Measurements from ENCODE around the gene PHGDH.

The PHGDH gene

GRCh38 chr1:119744598-119744942, 32.8 kb downstream of the PHGDH start:
- no peaks in the 10 kb centered on the region for H3K9me3 ChIP-seq (ENCODE audit: low read length)
- no peaks in the 10 kb centered on the region for H3K27me3 ChIP-seq (ENCODE audit: control insufficient read depth in 1 of 2, insufficient read depth in 2 of 2, low read length in 2 of 2)
- no peak overlapping the region for H3K4me3 ChIP-seq (ENCODE audit: low read depth in 1 of 2, low read length in 2 of 2)
- no peak overlapping the region for H3K27ac ChIP-seq (ENCODE audit: low read depth, low read length)
- no peak overlapping the region for H3K9ac ChIP-seq (ENCODE audit: low read length)
- no peaks in the 10 kb centered on the region for H3K36me3 ChIP-seq (ENCODE audit: insufficient read depth, low read length)
- peaks cover 30% of the 10 kb centered on the region for H3K4me1 ChIP-seq (ENCODE audit: insufficient read depth, low read length)

- no peaks in the 10 kb centered on the region for H3K36me3 ChIP-seq (ENCODE audit: insufficient read depth, low read length)
- H3K4me1 ChIP-seq (ENCODE audit: insufficient read depth, low read length): peaks cover 30% of the 10 kb centered on the region
- no peak overlapping the region for H3K9ac ChIP-seq (ENCODE audit: low read length)
- H3K27me3 ChIP-seq (ENCODE audit: control insufficient read depth in 1 of 2, insufficient read depth in 2 of 2, low read length in 2 of 2): no peaks in the 10 kb centered on the region
- no peaks in the 10 kb centered on the region for H3K9me3 ChIP-seq (ENCODE audit: low read length)
- no peak overlapping the region for H3K27ac ChIP-seq (ENCODE audit: low read depth, low read length)
- H3K4me3 ChIP-seq (ENCODE audit: low read depth in 1 of 2, low read length in 2 of 2): no peak overlapping the region
These were observed 33.3 kb downstream of the PHGDH start for GRCh38 chr1:119745034-119745433.

DNA sequence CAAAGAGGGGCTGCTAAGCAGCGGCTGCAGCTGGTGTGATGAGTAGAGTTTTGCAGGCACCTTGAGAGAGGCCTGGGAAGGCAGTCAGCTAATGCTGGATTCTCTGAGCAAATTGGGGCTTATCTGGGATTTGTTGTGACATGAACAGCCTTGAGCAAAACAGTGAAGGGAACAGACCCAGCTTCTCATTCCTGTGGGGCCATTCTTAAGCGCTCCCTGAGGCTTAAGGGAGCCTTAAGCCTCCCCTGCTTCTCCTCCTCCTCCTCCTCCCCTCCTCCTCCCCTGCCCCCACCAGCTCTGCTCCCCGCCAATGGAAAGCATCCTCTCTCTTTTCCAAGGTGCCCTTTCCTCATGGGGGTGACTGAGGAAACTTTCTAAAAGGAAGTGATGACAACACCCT, 35.7 kb downstream of the PHGDH start:
- no peaks in the 10 kb centered on the region for H3K9me3 ChIP-seq (ENCODE audit: low read length)
- no peak overlapping the region for H3K9ac ChIP-seq (ENCODE audit: low read length)
- no peaks in the 10 kb centered on the region for H3K27me3 ChIP-seq (ENCODE audit: control insufficient read depth in 1 of 2, insufficient read depth in 2 of 2, low read length in 2 of 2)
- H3K36me3 ChIP-seq (ENCODE audit: insufficient read depth, low read length): no peaks in the 10 kb centered on the region
- no peak overlapping the region for H3K27ac ChIP-seq (ENCODE audit: low read depth, low read length)
- H3K4me3 ChIP-seq (ENCODE audit: low read depth in 1 of 2, low read length in 2 of 2): no peak overlapping the region
- peaks cover 20% of the 10 kb centered on the region for H3K4me1 ChIP-seq (ENCODE audit: insufficient read depth, low read length)

DNA sequence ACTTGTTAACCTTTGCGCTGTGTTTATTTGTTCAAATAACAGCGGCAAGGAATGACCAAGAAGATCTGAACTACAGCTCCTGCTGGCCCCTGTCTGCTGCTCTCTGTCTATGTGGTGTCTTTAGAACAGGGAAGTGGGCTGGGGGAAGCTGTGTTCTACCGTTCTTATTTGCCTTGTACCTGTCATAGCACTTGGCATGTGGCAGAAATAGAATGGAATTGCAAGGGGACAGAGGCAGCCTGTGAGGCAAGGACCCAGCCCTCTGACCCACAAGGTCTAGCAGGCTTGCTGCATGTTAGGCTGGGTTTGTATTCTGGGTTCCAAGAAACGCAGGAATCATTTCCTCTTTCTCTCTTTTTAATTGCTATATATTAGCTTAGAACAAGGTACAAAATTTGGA, 36.3 kb downstream of the PHGDH start:
- H3K9ac ChIP-seq (ENCODE audit: low read length): no peak overlapping the region
- H3K36me3 ChIP-seq (ENCODE audit: insufficient read depth, low read length): no peaks in the 10 kb centered on the region
- H3K4me1 ChIP-seq (ENCODE audit: insufficient read depth, low read length): peaks cover 15% of the 10 kb centered on the region
- no peak overlapping the region for H3K27ac ChIP-seq (ENCODE audit: low read depth, low read length)
- no peaks in the 10 kb centered on the region for H3K9me3 ChIP-seq (ENCODE audit: low read length)
- H3K4me3 ChIP-seq (ENCODE audit: low read depth in 1 of 2, low read length in 2 of 2): no peak overlapping the region
- H3K27me3 ChIP-seq (ENCODE audit: control insufficient read depth in 1 of 2, insufficient read depth in 2 of 2, low read length in 2 of 2): no peaks in the 10 kb centered on the region

DNA sequence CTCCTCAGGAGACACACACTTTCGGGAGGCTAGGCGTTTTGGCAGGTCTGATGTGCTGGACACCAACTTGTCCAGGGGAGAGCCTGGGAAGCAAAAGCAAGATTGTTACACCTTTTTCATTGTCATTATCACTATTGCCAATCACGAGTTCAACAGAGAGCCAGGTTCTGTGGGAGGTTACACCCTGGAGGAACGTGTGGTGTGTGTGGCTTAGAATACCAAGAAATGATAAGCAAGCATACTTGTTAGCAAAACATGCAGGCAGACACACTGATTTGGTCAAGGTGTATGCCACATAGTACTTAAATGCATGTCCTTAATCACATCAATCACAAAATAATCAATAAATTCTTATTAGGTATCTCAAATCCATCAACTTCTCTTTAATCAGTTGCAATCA, 40.9 kb downstream of the PHGDH start:
- H3K27ac ChIP-seq (ENCODE audit: low read depth, low read length): no peak overlapping the region
- H3K9ac ChIP-seq (ENCODE audit: low read length): no peak overlapping the region
- H3K36me3 ChIP-seq (ENCODE audit: insufficient read depth, low read length): no peaks in the 10 kb centered on the region
- H3K9me3 ChIP-seq (ENCODE audit: low read length): no peaks in the 10 kb centered on the region
- H3K4me3 ChIP-seq (ENCODE audit: low read depth in 1 of 2, low read length in 2 of 2): no peak overlapping the region
- H3K4me1 ChIP-seq (ENCODE audit: insufficient read depth, low read length): peaks cover 7% of the 10 kb centered on the region
- H3K27me3 ChIP-seq (ENCODE audit: control insufficient read depth in 1 of 2, insufficient read depth in 2 of 2, low read length in 2 of 2): no peaks in the 10 kb centered on the region

- no peak overlapping the region for H3K9ac ChIP-seq (ENCODE audit: low read length)
- no peaks in the 10 kb centered on the region for H3K36me3 ChIP-seq (ENCODE audit: insufficient read depth, low read length)
- H3K4me3 ChIP-seq (ENCODE audit: low read depth in 1 of 2, low read length in 2 of 2): no peak overlapping the region
- H3K9me3 ChIP-seq (ENCODE audit: low read length): no peaks in the 10 kb centered on the region
- peaks cover 10% of the 10 kb centered on the region for H3K4me1 ChIP-seq (ENCODE audit: insufficient read depth, low read length)
- H3K27me3 ChIP-seq (ENCODE audit: control insufficient read depth in 1 of 2, insufficient read depth in 2 of 2, low read length in 2 of 2): no peaks in the 10 kb centered on the region
- no peak overlapping the region for H3K27ac ChIP-seq (ENCODE audit: low read depth, low read length)
These were observed 46.9 kb downstream of the PHGDH start for GRCh38 chr1:119758584-119758983.

DNA sequence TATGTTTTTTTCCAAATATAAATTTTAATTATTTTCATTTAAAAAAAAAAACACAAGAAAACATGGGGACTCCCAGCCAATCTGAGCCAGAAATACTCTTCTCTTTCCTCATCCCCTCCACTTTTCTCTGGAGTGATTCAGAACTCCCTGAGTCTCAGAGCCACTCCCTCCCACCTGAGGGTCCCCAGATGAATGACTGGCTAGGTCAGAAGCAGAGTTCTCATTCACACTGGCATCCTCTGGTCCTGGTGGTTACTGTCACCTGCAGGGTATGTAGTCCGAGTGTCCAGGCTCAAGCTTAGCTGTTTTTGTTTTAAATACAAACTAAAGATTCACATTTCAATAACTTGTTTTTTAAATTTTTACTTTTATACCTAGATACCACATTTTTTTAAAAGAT, 50.7 kb downstream of the PHGDH start:
- H3K9me3 ChIP-seq (ENCODE audit: low read length): no peaks in the 10 kb centered on the region
- H3K27me3 ChIP-seq (ENCODE audit: control insufficient read depth in 1 of 2, insufficient read depth in 2 of 2, low read length in 2 of 2): no peaks in the 10 kb centered on the region
- no peak overlapping the region for H3K27ac ChIP-seq (ENCODE audit: low read depth, low read length)
- H3K4me3 ChIP-seq (ENCODE audit: low read depth in 1 of 2, low read length in 2 of 2): no peak overlapping the region
- H3K36me3 ChIP-seq (ENCODE audit: insufficient read depth, low read length): no peaks in the 10 kb centered on the region
- H3K9ac ChIP-seq (ENCODE audit: low read length): no peak overlapping the region
- H3K4me1 ChIP-seq (ENCODE audit: insufficient read depth, low read length): peaks cover 19% of the 10 kb centered on the region

- Histone ChIP-seq H3K4me3 (ENCODE audit: low read depth in 1 of 2, low read length in 2 of 2) (no peak overlapping the region), H3K27ac (ENCODE audit: low read depth, low read length) (no peak overlapping the region), H3K4me1 (ENCODE audit: insufficient read depth, low read length) (peaks cover 14% of the 10 kb centered on the region), H3K27me3 (ENCODE audit: control insufficient read depth in 1 of 2, insufficient read depth in 2 of 2, low read length in 2 of 2) (no peaks in the 10 kb centered on the region), H3K9me3 (ENCODE audit: low read length) (no peaks in the 10 kb centered on the region), H3K9ac (ENCODE audit: low read length) (no peak overlapping the region), H3K36me3 (ENCODE audit: insufficient read depth, low read length) (no peaks in the 10 kb centered on the region)
These were observed 51.2 kb downstream of the PHGDH start for GRCh38 chr1:119762953-119763352.

DNA sequence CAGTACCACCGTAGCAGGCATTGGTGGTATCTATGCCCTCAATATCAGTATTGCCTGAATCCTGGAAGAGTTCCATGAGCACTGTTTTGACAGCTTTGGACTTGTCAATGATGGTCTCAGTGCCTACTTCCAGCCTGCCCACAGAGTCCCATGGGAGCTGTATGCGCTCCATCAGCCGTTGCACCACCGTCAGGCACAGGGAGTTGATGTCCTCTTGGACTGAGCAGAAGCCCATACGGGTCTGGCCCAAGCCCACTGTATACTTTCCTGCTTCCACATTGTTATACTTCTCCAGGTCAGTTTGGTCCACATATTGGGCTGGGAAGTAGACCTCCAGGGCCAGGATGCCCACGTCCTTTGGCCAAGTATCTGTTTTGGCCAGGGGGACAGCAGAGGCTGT, 52.5 kb downstream of the PHGDH start:
- Histone ChIP-seq H3K4me3 (ENCODE audit: low read depth in 1 of 2, low read length in 2 of 2) (no peak overlapping the region), H3K4me1 (ENCODE audit: insufficient read depth, low read length) (peaks cover 14% of the 10 kb centered on the region), H3K9ac (ENCODE audit: low read length) (no peak overlapping the region), H3K27me3 (ENCODE audit: control insufficient read depth in 1 of 2, insufficient read depth in 2 of 2, low read length in 2 of 2) (no peaks in the 10 kb centered on the region), H3K27ac (ENCODE audit: low read depth, low read length) (no peak overlapping the region), H3K36me3 (ENCODE audit: insufficient read depth, low read length) (no peaks in the 10 kb centered on the region), H3K9me3 (ENCODE audit: low read length) (no peaks in the 10 kb centered on the region)

DNA sequence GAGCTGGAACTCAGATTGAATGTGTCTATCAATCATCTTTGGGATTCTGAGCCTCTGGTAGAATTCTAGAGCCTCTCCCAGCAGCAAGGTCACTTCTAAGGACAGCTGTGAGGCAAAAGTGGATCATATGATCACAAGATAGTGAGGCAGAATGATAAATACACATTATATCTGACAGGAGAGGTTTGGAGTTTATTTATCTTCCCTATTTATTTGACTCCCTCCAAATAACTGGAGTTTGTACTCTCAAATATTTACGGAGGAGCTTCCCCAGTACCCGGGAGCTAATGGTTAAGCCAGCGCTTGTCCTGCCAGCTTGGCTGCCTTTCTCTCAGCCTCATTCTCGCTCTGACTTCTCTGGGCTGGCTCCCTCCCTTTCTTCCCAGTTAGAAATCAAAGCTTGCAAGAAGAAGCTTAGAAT, 54.6 kb downstream of the PHGDH start:
- no peak overlapping the region for H3K27ac ChIP-seq (ENCODE audit: low read depth, low read length)
- H3K9ac ChIP-seq (ENCODE audit: low read length): no peak overlapping the region

GRCh38 chr1:119767486-119767885, 55.8 kb downstream of the PHGDH start:
- no peak overlapping the region for H3K4me3 ChIP-seq (ENCODE audit: low read depth in 1 of 2, low read length in 2 of 2)
- no peaks in the 10 kb centered on the region for H3K27me3 ChIP-seq (ENCODE audit: control insufficient read depth in 1 of 2, insufficient read depth in 2 of 2, low read length in 2 of 2)
- H3K36me3 ChIP-seq (ENCODE audit: insufficient read depth, low read length): no peaks in the 10 kb centered on the region
- no peaks in the 10 kb centered on the region for H3K9me3 ChIP-seq (ENCODE audit: low read length)
- H3K9ac ChIP-seq (ENCODE audit: low read length): no peak overlapping the region
- peaks cover 14% of the 10 kb centered on the region for H3K4me1 ChIP-seq (ENCODE audit: insufficient read depth, low read length)
- H3K27ac ChIP-seq (ENCODE audit: low read depth, low read length): no peak overlapping the region

More for the DNA sequence above, 54.6 kb downstream of the PHGDH start:
- Histone ChIP-seq H3K36me3 (ENCODE audit: insufficient read depth, low read length) (no peaks in the 10 kb centered on the region), H3K27me3 (ENCODE audit: control insufficient read depth in 1 of 2, insufficient read depth in 2 of 2, low read length in 2 of 2) (no peaks in the 10 kb centered on the region), H3K4me1 (ENCODE audit: insufficient read depth, low read length) (peaks cover 14% of the 10 kb centered on the region), H3K4me3 (ENCODE audit: low read depth in 1 of 2, low read length in 2 of 2) (no peak overlapping the region), H3K9me3 (ENCODE audit: low read length) (no peaks in the 10 kb centered on the region)

DNA sequence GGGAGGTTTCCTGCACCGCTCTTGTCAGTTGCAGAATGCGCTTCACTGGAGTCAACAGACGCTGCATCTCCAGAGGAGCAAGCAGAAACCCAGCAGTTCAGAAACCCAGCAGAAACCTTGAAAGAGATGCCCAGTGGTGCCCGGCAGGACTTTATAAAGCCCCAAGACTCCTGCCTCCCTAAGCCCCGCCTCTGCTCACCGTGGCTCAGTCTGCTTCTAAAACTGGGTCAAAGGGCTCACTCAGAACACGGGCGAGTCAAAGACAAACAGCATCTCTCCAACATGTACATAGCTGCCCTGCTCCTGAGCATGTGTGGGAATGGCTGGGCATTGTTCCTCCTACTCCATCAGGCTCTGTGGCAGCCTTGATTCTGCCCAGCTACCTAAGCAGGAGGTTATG, 57.0 kb downstream of the PHGDH start, which contains the start of gene HMGCS2:
TSS of gene HMGCS2 (minus strand) at position 128 of the 400 bp plus-strand sequence. CDS start at position 67, 61 bp downstream.
- H3K27me3 ChIP-seq (ENCODE audit: control insufficient read depth in 1 of 2, insufficient read depth in 2 of 2, low read length in 2 of 2): no peaks in the 10 kb centered on the region
- H3K9ac ChIP-seq (ENCODE audit: low read length): no peak within 1 kb of the TSS
- H3K36me3 ChIP-seq (ENCODE audit: insufficient read depth, low read length): no peaks in the 10 kb centered on the region
- H3K27ac ChIP-seq (ENCODE audit: low read depth, low read length): no peak within 1 kb of the TSS
- H3K4me1 ChIP-seq (ENCODE audit: insufficient read depth, low read length): peaks cover 14% of the 10 kb centered on the region
- H3K4me3 ChIP-seq (ENCODE audit: low read depth in 1 of 2, low read length in 2 of 2): no peak within 1 kb of the TSS
- H3K9me3 ChIP-seq (ENCODE audit: low read length): no peaks in the 10 kb centered on the region
